GM18909 (cell line): ENCODE measurements around the gene CDHR2.

Source experiments
- ATAC-seq: cut with Tn5 transposase; IDR thresholded peaks from one replicate; pipeline ENCODE4 v1.9.1; 2021; ENCODE audit warnings: mild to moderate bottlenecking; ENCODE audit not compliant: unreplicated experiment, poor library complexity

Gene CDHR2

GRCh38 chr5:176548967-176549444, at the start of gene CDHR2:
Gene CDHR2 (plus strand): TSS chr5:176549342. CDS start chr5:176565353, 16,011 bp downstream.
- no peak for ATAC-seq

GRCh38 chr5:176500511-176500910, 48.6 kb upstream of the CDHR2 start:
- ATAC-seq, result no peak

- ATAC-seq, result no peak
Measured at GRCh38 chr5:176501333-176501732, 47.8 kb upstream of the CDHR2 start.

DNA sequence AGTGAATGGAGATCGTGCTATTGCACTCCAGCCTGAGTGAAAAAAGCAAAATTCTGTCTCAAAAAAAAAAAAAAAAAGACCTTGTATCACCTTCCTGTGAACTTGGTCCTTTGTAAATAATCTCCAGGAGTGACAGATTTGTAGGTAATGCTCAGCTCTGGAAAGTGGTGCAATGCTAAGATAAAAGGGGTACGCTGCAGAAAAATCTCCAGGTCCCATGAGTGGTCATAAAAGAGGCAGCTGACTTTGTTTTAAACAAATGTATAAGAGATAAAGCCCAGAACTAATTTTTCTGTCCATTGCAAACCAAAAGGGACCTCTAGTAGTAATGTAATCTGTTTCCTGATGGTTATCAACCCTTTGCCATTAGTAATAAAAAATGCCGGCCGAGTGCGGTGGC, 45.6 kb upstream of the CDHR2 start:
- ATAC-seq, result no peak

DNA sequence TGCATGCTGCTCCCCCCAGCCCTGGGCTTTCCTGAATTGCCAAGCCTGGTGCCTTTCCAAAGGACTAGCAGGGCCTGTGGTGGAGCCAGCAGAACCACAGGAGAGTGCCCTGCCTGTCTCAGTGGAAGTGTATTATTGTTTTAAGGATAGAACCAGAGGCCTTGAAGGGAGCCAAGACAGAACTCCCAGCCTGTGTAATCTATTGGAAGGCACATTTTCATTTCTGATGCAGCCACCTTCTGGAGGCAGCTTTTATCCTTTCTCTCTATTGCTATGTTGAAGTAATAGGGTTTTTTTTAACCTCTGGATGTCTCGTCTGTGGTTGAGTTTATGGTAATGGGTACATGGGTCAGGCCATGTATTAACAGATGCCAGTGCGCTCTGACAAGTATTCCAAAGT, 41.2 kb upstream of the CDHR2 start:
- no peak for ATAC-seq

DNA sequence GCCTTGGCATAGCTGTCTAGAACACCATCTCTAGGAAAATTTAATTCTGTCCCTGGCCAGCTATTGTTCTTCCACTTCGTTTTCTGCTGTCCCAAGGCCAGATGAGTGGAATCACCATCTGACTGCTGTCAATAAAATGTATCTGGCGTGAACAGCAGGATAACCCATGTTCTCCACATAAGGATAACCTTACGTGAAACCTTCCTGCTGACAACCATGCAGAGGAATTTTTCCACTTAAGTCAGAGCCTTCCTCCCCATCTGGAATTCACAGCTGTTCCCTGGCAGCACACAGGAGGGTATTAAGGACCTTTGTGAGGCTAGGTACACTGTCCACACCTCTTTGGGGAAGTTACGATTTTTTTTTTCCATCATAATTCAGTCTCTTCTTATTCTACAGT, 40.5 kb upstream of the CDHR2 start:
- no peak for ATAC-seq

DNA sequence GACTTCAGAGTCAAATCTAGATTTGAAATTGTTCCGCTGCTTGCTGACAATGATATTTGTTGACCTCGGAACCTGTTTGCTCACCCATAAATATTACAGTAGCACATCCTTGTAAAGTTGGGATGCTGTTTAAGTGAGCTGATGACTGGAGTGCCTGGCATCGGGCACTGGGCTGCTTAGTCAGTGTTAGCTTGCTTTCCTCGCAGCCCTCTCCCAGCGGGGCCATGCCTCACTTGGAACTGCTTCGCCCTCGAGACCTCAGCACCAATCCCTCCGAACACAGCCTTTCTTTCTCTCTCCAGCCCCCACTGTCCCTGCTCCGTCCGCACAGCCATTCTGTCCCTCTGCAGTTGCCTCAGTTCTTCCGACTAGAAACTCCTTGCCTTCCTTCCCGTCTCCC, 35.4 kb upstream of the CDHR2 start:
- ATAC-seq, result no peak

DNA sequence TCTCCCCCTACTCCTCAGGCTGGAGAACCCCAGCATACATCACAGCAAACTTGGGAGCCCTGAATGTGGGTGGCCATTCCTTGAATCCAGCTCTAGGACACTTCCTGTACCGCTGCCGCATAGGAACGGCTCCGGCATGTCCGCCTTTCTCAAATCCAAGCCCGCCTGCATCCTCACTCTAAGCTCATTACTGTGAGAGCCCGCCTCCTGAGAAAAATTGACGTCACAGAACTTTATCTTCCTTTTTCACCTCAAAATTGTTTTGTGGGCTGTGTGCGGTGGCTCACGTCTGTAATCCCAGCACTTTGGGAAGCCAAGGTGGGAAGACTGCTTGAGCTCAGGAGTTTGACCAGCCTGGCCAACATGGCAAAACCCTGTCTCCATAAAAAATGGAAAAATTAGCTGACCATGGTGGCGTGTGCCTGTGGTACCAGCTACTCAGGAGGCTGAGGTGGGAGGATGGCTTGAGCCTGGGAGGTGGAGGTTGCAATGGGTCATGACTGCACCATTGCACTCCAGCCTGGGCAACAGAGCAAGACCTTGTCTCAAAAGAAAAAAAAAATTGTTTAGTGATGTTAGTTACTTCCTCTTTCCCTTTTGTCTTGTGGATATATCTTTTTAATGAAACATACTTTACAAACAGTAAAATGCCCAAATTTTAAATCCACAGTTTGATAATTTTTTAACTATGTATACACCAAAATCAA, 34.7 kb upstream of the CDHR2 start:
- ATAC-seq, result no peak

GRCh38 chr5:176515396-176515795, 33.7 kb upstream of the CDHR2 start:
- no peak for ATAC-seq

DNA sequence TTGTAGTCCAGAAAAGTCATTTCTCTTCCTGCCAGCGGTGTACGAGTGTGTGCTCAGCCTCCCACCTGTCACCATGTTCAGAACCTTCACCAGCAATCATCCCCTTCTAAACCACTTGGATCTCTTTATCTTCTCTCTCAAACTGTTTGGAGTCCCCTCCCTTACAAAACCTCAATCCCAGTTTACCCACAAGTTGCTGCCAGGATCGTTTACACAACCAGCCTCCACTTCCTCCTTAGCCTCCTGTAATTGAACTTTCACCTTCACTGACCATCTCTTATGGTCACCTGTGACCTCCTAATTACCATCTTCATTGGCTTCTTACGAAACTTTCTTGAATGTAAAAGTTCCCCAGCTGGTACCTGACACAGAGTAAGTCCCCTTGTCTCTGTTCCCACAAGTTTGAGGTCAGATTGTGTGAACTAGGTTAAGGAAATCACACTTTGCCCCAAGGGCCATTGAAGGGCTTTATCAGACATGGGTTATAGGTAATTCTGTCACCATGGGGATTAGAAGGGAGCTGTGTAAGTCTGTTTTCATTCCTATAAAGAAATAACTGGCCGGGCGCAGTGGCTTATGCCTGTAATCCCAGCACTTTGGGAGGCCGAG, 32.0 kb upstream of the CDHR2 start:
- no peak for ATAC-seq

DNA sequence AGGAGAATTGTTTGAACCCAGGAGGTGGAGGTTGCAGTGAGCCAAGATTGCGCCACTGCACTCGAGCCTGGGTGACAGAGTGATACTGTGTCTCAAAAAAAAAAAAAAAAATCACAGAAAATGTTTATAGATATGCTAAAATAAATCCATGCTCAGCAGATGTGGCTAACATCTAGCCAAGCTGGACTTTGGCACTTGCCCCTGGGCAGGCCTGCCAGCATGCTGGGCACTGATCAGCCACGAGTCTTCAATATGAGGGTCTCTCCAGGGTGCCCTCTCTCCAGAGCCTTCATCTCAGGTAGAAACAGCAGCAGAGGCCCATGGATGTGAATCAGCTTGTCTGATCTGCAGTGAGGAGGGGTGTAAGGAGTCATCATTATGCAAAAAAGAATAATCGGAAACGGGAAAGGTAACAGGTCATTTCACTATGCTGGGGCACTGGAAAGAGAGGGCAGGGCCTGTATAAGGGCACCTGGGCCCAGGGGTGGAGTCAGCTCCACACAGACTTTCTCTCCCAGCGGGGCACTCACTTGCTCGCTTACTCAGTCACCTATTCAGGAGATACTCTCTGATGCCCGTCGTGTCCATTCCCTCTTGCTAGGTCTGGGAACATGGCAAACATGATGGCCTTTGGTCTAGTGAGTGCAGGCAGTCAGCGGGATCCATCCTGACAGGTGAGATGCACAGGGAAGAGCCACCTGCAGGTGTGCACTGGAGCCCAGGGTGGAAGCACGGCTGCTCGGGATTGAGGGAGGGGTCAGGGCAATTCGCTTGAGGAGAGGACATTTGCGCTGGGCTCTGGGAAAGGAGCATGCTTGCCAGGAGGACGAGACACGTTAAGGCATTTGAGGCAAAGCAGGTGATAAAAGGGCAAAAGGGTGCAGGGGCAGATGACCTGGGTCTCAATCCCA, 29.1 kb upstream of the CDHR2 start:
- no peak for ATAC-seq

DNA sequence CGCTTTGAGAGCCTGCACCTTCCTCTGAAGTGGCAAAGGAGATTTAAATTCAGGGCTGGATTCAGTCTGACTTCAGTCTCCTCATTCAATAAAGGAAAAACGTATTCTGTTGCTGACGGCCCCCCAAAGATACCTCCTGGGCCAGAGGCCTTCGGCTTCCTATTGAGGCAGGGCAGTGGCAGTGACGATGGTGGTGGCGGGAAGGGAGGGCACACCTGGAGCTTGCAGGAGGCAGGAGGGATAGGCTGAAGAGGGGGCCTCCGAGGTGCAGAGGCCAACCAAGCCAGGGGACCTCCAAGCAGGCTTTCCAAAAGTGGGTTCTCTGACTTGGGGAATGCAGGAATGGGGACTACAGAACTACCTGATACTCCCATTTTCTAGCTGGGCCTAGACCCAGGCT, 27.9 kb upstream of the CDHR2 start:
- no peak for ATAC-seq

DNA sequence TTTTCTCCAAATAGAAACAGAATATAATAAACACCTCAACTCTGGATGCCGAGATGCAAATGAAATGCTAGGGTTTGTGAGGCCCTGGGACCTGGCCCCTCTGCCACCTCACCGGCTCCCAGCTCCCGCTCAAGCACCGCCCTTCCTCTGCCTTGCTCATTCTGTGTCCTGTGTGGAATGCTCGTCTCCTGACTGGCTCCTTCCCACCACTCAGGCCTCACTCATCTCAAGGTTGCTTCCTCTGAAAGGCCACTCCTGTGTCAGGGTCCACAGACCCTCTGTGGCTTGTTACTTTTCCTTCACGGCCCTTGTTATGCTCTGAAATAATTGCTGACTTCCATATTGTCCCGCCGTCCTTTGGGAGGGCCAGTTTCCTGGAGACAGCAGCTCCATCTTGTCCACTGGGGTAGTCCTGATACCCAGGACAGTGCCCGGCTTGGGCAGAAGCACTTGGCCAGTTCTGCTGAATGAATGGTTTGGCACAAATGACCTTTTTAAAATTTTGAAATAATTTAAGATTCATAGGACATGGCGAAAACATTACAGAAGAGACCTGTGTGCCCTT, 27.4 kb upstream of the CDHR2 start:
- no peak for ATAC-seq

GRCh38 chr5:176524138-176524537, 25.0 kb upstream of the CDHR2 start:
- ATAC-seq, result no peak

DNA sequence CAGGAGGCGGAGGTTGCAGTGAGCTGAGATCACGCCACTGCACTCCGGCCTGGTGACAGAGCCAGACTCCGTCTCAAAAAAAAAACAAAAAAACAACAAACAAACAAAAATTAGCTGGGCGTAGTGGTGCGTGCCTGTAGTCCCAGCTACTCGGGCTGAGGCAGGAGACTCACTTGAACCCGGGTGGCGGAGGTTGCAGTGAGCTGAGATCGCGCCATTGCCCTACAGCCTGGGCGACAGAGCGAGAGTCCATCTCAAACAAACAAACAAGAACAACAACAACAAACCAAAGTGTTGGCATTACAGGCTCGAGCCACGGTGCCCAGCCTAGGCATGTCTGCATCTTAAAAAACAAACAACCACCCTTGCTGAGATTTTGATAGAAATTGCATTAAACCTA, 24.2 kb upstream of the CDHR2 start:
- ATAC-seq, result no peak

- ATAC-seq, result no peak
Measured at GRCh38 chr5:176525677-176526076, 23.5 kb upstream of the CDHR2 start.

GRCh38 chr5:176526462-176526861, 22.7 kb upstream of the CDHR2 start:
- no peak for ATAC-seq

DNA sequence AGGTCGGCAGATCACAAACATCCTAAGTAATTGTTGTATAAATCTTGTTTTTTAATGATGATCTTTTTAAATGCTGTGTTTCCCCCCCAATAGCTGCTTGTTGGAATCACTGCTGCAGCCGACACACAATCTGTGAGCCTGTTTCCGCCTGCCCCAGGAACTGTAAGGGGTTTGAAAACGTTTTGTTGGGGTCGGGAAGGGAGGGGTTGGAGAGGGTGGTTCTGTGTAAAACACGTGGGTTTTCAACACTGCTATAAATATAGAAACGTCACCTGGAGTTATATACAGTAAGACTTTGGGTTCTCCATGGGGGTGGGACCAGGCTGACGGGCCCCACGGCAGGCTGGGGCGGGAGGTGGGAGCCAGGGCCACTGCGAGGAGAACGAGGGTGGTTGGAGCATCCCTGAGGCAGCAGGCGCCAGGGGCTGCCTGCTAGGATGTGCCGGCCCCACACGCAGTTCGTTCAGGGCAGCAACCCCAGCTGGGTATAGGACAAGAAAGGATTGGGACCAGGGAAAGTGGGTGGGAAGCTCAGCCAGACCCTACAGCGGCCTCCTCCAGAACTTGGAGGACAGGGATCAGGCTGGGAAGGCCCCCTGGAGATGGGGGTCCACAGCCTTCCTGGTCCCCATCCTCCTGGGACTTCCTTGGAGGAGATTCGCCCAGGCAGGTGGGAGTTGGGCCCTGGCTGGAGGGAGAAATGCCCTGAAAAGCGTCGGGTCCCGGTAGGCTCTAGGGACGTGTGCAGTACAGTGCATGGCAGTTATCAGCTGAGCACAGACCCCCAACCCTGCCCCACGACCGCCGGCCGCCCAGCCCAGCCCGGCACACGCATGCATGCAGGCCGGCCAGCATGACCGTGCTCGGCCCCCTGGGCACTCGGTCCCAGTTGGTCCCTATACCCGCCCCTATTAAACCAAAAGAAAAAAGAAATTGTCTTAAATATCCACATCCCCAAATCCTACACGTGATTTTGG, 21.6 kb upstream of the CDHR2 start:
- no peak for ATAC-seq

GRCh38 chr5:176528301-176528700, 20.8 kb upstream of the CDHR2 start:
- no peak for ATAC-seq

- ATAC-seq, result no peak
Measured at GRCh38 chr5:176528761-176529115, 20.4 kb upstream of the CDHR2 start.
